Kasumi-1 (cell line): ENCODE measurements around the gene PSMB2.

Experiments used
- DNase-seq, 2 experiments: peaks; one replicate each; lab custom pipeline; 2025; lab: John Stamatoyannopoulos, UW

Gene PSMB2

GRCh38 chr1:35556484-35557117 is 84.7 kb downstream of the PSMB2 start:
- DNase-seq, result no peak

DNA sequence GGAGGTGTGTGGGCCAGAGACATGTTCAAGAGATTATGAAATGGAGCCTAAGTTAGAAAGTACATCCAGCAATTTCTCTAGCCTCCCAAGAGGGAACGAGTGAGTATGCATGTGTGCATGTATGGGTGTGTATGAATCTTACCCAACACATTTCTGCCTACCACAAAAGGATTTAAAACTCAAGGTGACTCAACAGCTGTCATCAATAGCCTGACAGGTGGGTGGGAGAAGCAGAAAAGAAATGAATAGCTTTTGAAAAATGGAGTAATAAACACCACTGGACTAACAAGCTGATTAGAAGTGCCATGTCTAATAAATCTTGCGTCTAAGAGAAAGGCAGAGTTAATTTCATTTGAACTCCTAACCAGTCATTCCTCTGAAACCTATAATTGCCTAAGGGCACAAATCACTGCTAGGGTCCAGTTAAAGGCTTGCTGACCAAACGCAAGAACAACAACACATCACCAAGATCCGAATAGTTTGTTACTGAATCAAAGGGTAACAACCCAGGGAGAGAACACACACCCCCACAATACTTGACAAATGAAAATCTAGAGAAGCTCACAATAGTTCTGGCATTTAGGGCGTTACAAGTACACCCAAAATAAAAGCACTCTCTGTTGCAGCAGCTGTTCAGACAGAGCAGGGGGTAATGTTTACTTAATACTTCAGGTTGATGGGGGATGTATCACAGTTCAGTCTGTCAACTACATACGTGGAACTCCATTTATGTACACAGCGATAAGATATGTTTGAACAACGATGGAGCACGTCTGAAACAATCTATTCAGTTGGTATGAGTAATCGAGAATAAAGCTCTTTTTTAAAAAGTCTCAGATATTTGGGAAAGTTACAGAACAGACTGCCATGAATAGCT is 85.5 kb downstream of the PSMB2 start:
- DNase-seq, result no peak

DNA sequence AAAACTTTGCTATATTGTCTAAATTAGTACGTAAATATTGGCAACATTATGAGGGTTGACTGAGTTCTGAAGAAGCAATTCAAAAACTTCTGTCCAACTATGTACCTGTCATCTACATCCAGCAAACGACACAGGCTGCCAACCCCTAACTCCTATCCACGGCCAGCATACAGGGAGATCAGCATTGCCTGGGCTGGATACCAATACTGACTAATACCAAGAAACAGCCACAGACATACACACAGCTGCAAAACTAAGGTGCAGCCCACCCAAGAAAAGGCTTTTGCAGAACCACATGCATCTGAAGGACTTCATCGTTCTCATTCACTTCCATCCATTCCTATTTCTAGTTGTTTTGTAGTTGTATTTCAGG is 86.1 kb downstream of the PSMB2 start:
- no peak for DNase-seq

- no peak for DNase-seq
Observed at GRCh38 chr1:35554266-35555211, 86.8 kb downstream of the PSMB2 start.

GRCh38 chr1:35553851-35554250 is 87.5 kb downstream of the PSMB2 start:
- no peak for DNase-seq
